K562 (cell line): ENCODE data around the gene BIRC6. TPM values are rescaled to one million over a fixed set of nuclear protein-coding genes. Genes with fewer than 3 reads are reported as not detected.

Experiments
- ATAC-seq: fragments of 200-7000 bp; cut with Tn5 transposase; 3 replicates; pipeline ENCODE4 v1.9.1; 2020; ENCODE audit warnings: moderate library complexity
- BruUV-seq: library from RNA; stranded (reverse); fragments of 400-500 nt; replicated peaks from 2 replicates; lab custom pipeline; 2021; lab: Mats Ljungman, UMichigan
- CTCF ChIA-PET: fragments of 300-600 bp; formaldehyde crosslinking; extraction: SDS; loops from one replicate; lab custom pipeline; 2021; ENCODE audit warnings: low intra/inter-chr PET ratio; lab: Yijun Ruan, JAX
- POLR2A ChIA-PET: fragments of 300-600, 350-650 bp; sonication (Branson Sonifier 250); formaldehyde crosslinking; extraction: SDS; loops from one replicate; lab custom pipeline; 2021; ENCODE audit warnings: antibody characterized with exemption, inconsistent platforms; lab: Yijun Ruan, JAX
- DNase-seq, 4 experiments: peaks; one replicate each; pipeline versions ENCODE4 v3.0.0 to v3.0.0-alpha.2; 2011 to 2018; ENCODE audit warnings: low spot score in 3 of 4, mixed read lengths in 3 of 4; ENCODE audit errors: extremely low read depth in 1 of 4
- FAIRE-seq: peaks from 2 replicates; lab custom pipeline; 2011; peaks lifted over from hg19 to GRCh38; lab: Jason Lieb, UNC
- H2AFZ ChIP-seq: 2 replicates; pipeline ENCODE4 v1.6.0; 2011; ENCODE audit warnings: low read depth, low read length, control low read depth, inconsistent platforms
- H3K27ac ChIP-seq: fragments of 200-600 bp; 3 replicates; pipeline ENCODE4 v1.8.0; 2011; ENCODE audit warnings: low read depth, mild to moderate bottlenecking, control low read depth, inconsistent platforms, low read length, moderate library complexity, mixed read lengths; ENCODE audit errors: extremely low read depth
- H3K27me3 ChIP-seq, 2 experiments: fragments of 300-600 bp in 1 of 2; 2 replicates in 1 of 2; 3 replicates in 1 of 2; pipeline versions ENCODE4 v1.6.0 to v1.8.0; 2011; ENCODE audit warnings: inconsistent platforms in 2 of 2, low read length in 2 of 2, mild to moderate bottlenecking in 1 of 2, mixed read lengths in 1 of 2, moderate library complexity in 1 of 2; ENCODE audit not compliant: control insufficient read depth in 2 of 2, insufficient read depth in 2 of 2
- H3K36me3 ChIP-seq: fragments of 300-600 bp; 3 replicates; pipeline ENCODE4 v1.8.0; 2011; ENCODE audit warnings: mild to moderate bottlenecking, low read length, inconsistent platforms; ENCODE audit not compliant: control insufficient read depth, insufficient read depth
- H3K4me1 ChIP-seq, 2 experiments: fragments of 200-600 bp in 1 of 2; replicated peaks in 1 of 2; 2 replicates in 1 of 2; 3 replicates in 1 of 2; pipeline versions ENCODE4 v1.5.1 to v1.8.0; 2011; ENCODE audit warnings: inconsistent platforms in 2 of 2, low read length in 2 of 2, mild to moderate bottlenecking in 1 of 2, mixed read lengths in 1 of 2, moderate library complexity in 1 of 2; ENCODE audit not compliant: control insufficient read depth in 2 of 2, insufficient read depth in 2 of 2
- H3K4me2 ChIP-seq: 2 replicates; pipeline ENCODE4 v1.6.1; 2011; ENCODE audit warnings: low read length, control low read depth, inconsistent platforms, mixed read lengths; ENCODE audit not compliant: insufficient read depth
- H3K4me3 ChIP-seq: fragments of 200-600 bp; sonication (generic), shearing (Covaris generic); 2 replicates; pipeline ENCODE4 v1.5.1; 2016; ENCODE audit warnings: control low read depth, inconsistent platforms
- H3K79me2 ChIP-seq: fragments of 200-600 bp; 3 replicates; pipeline ENCODE4 v1.8.0; 2011; ENCODE audit warnings: low read length, inconsistent platforms; ENCODE audit not compliant: control insufficient read depth, insufficient read depth
- H3K9ac ChIP-seq, 2 experiments: 2 replicates each; pipeline versions ENCODE4 v1.6.0 to v1.6.1; 2011; ENCODE audit warnings: low read depth in 2 of 2, low read length in 2 of 2, control low read depth in 1 of 2, inconsistent platforms in 1 of 2, mild to moderate bottlenecking in 1 of 2, mixed read lengths in 1 of 2; ENCODE audit not compliant: insufficient read depth in 1 of 2
- H3K9me1 ChIP-seq: one replicate; pipeline ENCODE4 v1.6.0; 2011; ENCODE audit warnings: inconsistent platforms, mild to moderate bottlenecking, low read length, moderate library complexity; ENCODE audit not compliant: control insufficient read depth, insufficient read depth
- H3K9me3 ChIP-seq: replicated peaks from 2 replicates; pipeline ENCODE4 v1.5.1; 2011; ENCODE audit warnings: low read depth, low read length, inconsistent platforms; ENCODE audit not compliant: control insufficient read depth, insufficient read depth
- H4K20me1 ChIP-seq: replicated peaks from 2 replicates; pipeline ENCODE4 v1.6.1; 2011; ENCODE audit warnings: low read length, inconsistent platforms, mixed read lengths; ENCODE audit not compliant: control insufficient read depth, insufficient read depth
- BACH1 ChIP-seq: fragments of 200-800 bp; sonication (Bioruptor generic); IDR thresholded peaks from 2 replicates; pipeline ENCODE4 v1.6.1; 2016; ENCODE audit warnings: missing genetic modification characterization, missing compliant biosample characterization
- BHLHE40 ChIP-seq: IDR thresholded peaks from 2 replicates; pipeline ENCODE4 v1.6.1; 2011; ENCODE audit warnings: low read length, improper control_type of control experiment
- CHAMP1 ChIP-seq: fragments of 450-650 bp; IDR thresholded peaks from 2 replicates; pipeline ENCODE4 v1.6.1; 2016; ENCODE audit warnings: mild to moderate bottlenecking
- E2F1 ChIP-seq: sonication (generic); formaldehyde crosslinking; IDR thresholded peaks from 2 replicates; pipeline ENCODE4 v1.8.1; 2023; ENCODE audit warnings: mild to moderate bottlenecking, missing genetic modification reagents, moderate library complexity
- ETV5 ChIP-seq: sonication (generic); formaldehyde crosslinking; IDR thresholded peaks from 2 replicates; pipeline ENCODE4 v1.4.0; 2020; ENCODE audit warnings: low read depth, mild to moderate bottlenecking, missing genetic modification reagents
- HEY1 ChIP-seq: fragments of 250-450 bp; sonication (Bioruptor Pico); IDR thresholded peaks from 2 replicates; pipeline ENCODE4 v1.5.0; 2020; ENCODE audit warnings: mild to moderate bottlenecking, moderate library complexity, borderline replicate concordance
- HOMEZ ChIP-seq: fragments of 250-450 bp; sonication (Bioruptor Pico); IDR thresholded peaks from 2 replicates; pipeline ENCODE4 v1.4.0; 2020; ENCODE audit warnings: mild to moderate bottlenecking, moderate library complexity
- KDM4B ChIP-seq, 2 experiments: fragments of 450-650 bp in 1 of 2; sonication (generic) in 1 of 2; IDR thresholded peaks; 2 replicates each; pipeline ENCODE4 v1.6.1; 2016 to 2017; ENCODE audit warnings: borderline replicate concordance in 2 of 2, antibody characterized with exemption in 1 of 2, low read depth in 1 of 2, mild to moderate bottlenecking in 1 of 2
- LCOR ChIP-seq: sonication (generic); formaldehyde crosslinking; IDR thresholded peaks from 2 replicates; pipeline ENCODE4 v1.8.0; 2022; ENCODE audit warnings: mild to moderate bottlenecking, missing genetic modification reagents
- NFIX ChIP-seq: fragments of 250-450 bp; sonication (Bioruptor Pico); IDR thresholded peaks from 2 replicates; pipeline ENCODE4 v1.4.0; 2020; ENCODE audit warnings: low read depth, mild to moderate bottlenecking, moderate library complexity
- NONO ChIP-seq, 2 experiments: fragments of 200-400 bp in 1 of 2; fragments of 450-650 bp in 1 of 2; formaldehyde crosslinking in 1 of 2; IDR thresholded peaks; 2 replicates each; pipeline ENCODE4 v1.6.1; 2017; ENCODE audit warnings: low read depth in 2 of 2, mild to moderate bottlenecking in 2 of 2, moderate library complexity in 2 of 2, low read length in 1 of 2
- RBM17 ChIP-seq: fragments of 200-400 bp; formaldehyde crosslinking; IDR thresholded peaks from 2 replicates; pipeline ENCODE4 v1.6.1; 2017; ENCODE audit warnings: low read depth, mild to moderate bottlenecking, low read length, borderline replicate concordance
- STAT5A ChIP-seq: IDR thresholded peaks from 2 replicates; pipeline ENCODE4 v1.6.1; 2012; ENCODE audit warnings: low read length, inconsistent platforms, borderline replicate concordance
- YBX1 ChIP-seq: fragments of 450-650 bp; IDR thresholded peaks from 2 replicates; pipeline ENCODE4 v1.7.1; 2016; ENCODE audit warnings: mild to moderate bottlenecking
- ZBTB34 ChIP-seq: fragments of 250-450 bp; sonication (Bioruptor Pico); IDR thresholded peaks from 2 replicates; pipeline ENCODE4 v1.8.0; 2021; ENCODE audit warnings: mild to moderate bottlenecking, moderate library complexity
- ZEB2 ChIP-seq: fragments of 450-650 bp; IDR thresholded peaks from 2 replicates; pipeline ENCODE4 v1.6.1; 2016
- WGBS: fragments of 100-300 bp; shearing (Covaris generic); methylation state at CpG from one replicate; pipeline ENCODE4 v1.1.6; 2016; ENCODE audit warnings: low coverage, mixed read lengths; ENCODE audit not compliant: insufficient coverage; ENCODE audit errors: missing lambda C conversion rate; 5-methylcytosine and 5-hydroxymethylcytosine counted together
- in situ Hi-C: fragments of 300-500 bp; cut with MboI; formaldehyde crosslinking; loops from 4 replicates; pipeline ENCODE4 v1.15.0; 2018; ENCODE audit warnings: inconsistent platforms, mixed read lengths
- intact Hi-C: fragments of 100-400 bp; cut with micrococcal nuclease; formaldehyde crosslinking; loops from 2 replicates; pipeline ENCODE4 v1.14.2; 2022
- polyA plus RNA-seq, 8 experiments: library from polyadenylated mRNA; depleted of rRNA in 4 of 8; stranded (reverse) in 5 of 8; unstranded in 3 of 8; fragments of >200 nt; fragmentation: Nextera tagmentation in 2 of 8; fragmentation: Illumina TruSeq in 1 of 8; extraction: Ambion mirVana in 2 of 8; extraction: Trizol in 1 of 8; gene quantifications; 2 replicates each; pipeline versions ENCODE4 v1.2.1 to v1.2.3, GENCODE V29; 2011 to 2014; ENCODE audit warnings: inconsistent platforms in 1 of 8, missing spikeins in 1 of 8
- total RNA-seq, 7 experiments: library from RNA; depleted of rRNA in 6 of 7; stranded (reverse); fragments of >200 nt in 6 of 7; fragmentation: Illumina TruSeq in 2 of 7; extraction: Trizol in 2 of 7; gene quantifications; 2 replicates each; pipeline versions ENCODE4 v1.2.1 to v1.2.3, GENCODE V29; 2011 to 2021; ENCODE audit warnings: low replicate concordance in 1 of 7

BIRC6 gene
- total and polyA plus RNA-seq, 9 of the 15 experiments (the other 6 are each of a cell fraction or from before 2014, with no cell fraction given): 18.8 to 110 (median 49.8) TPM

GRCh38 chr2:32485399-32485798 is 128.6 kb downstream of the BIRC6 start:
- H3K27ac ChIP-seq: no peak overlapping the region
- H3K4me1 ChIP-seq: peaks cover 4 to 6% of the 10 kb centered on the region in 2 experiments; a peak in 3 of 5 replicates
- H3K36me3 ChIP-seq: peaks cover 87% of the 10 kb centered on the region
- ChIA-PET CTCF (no interaction called here), POLR2A (interaction anchor here (1.1 kb wide), 1 partner anchor 8 kb away, joined by 4 read pairs; no protein-coding TSS in a partner anchor)
- no peaks in the 10 kb centered on the region for H4K20me1 ChIP-seq
- no peaks in the 10 kb centered on the region for H3K27me3 ChIP-seq
- 95% methylated on average over 3 of the region's 3 CpGs for WGBS
- ATAC-seq: no peak
- no peaks in the 10 kb centered on the region for H3K79me2 ChIP-seq
- FAIRE-seq: no peak
- BruUV-seq: no TSS peak
- intact Hi-C loops: no loop called here
- H3K4me2 ChIP-seq: no peak overlapping the region
- H3K9me3 ChIP-seq: no peaks in the 10 kb centered on the region
- no peaks in the 10 kb centered on the region for H3K9me1 ChIP-seq
- no peak overlapping the region for H2AFZ ChIP-seq
- in situ Hi-C loops: no loop called here
- no peak overlapping the region for H3K4me3 ChIP-seq
- H3K9ac ChIP-seq: no peak overlapping the region
- DNase-seq: no peak
- TF ChIP-seq HOMEZ (CRISPR knock-in tag) (no peak), STAT5A (no peak), LCOR (CRISPR knock-in tag) (no peak), NFIX (CRISPR knock-in tag) (no peak), BHLHE40 (no peak), BACH1 (no peak), ZEB2 (no peak), RBM17 (no peak), KDM4B (IDR thresholded peaks at IDR 0.05; ENCODE audit: borderline replicate concordance in 2 of 2, low read depth in 1 of 2) (no peak), ZBTB34 (CRISPR knock-in tag) (no peak), YBX1 (no peak), ETV5 (CRISPR knock-in tag) (no peak), NONO (IDR thresholded peaks at IDR 0.05; ENCODE audit: low read depth in 2 of 2, low read length in 1 of 2) (no peak), HEY1 (CRISPR knock-in tag) (no peak), E2F1 (CRISPR knock-in tag) (no peak), CHAMP1 (no peak)
